NOMO-1 treated with DMSO at 0.1 percent for 48 hours (cell line): Measurements from ENCODE around the gene PNMA5.

Experiments
- DNase-seq: peaks from one replicate; lab custom pipeline; 2025; ENCODE audit not compliant: unreplicated experiment; lab: John Stamatoyannopoulos, UW

Gene PNMA5

DNA sequence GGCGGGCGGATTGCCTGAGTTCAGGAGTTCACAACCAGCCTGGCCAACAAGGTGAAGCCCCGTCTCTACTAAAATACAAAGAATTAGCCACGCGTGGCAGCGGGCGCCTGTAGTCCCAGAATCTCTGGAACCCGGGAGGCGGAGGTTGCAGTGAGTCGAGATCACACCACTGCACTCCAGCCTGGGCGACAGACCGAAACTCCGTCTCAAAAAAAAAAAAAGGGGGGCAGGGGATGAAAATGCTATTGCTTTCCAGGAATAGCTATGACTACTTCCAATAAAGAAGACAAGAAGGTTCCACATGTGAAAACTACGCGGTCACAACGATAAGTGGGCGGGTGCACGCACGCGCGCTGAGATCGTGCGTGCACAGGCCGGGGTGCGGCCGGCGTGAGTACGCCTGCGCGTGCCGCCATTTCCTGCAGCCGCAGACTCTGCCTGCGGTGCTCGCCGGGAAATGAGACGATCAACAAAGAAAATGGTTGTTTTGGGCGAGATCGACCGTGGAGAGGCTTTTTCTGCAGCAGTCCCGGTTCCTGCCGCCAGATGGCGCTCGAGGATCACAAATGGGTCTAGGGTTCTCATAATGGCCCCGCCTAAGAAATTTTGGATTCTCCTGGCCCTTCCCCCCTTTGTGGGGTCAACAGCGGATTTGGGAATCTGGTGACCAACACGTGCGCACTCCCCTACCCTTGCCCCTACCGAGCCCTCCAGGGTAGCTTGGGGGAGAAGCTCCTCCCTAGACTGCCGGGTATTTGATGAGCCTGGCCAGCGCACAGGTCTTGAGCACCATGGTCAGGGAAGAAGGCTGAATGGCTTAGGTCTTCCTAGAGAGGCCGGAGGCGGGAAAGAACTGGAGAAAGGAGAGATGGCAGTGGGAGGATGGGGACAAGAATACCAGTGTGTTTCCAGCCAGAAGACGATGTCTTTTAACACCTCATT is 35.1 kb downstream of the PNMA5 start:
- peak; percentile 80 for DNase-seq

DNA sequence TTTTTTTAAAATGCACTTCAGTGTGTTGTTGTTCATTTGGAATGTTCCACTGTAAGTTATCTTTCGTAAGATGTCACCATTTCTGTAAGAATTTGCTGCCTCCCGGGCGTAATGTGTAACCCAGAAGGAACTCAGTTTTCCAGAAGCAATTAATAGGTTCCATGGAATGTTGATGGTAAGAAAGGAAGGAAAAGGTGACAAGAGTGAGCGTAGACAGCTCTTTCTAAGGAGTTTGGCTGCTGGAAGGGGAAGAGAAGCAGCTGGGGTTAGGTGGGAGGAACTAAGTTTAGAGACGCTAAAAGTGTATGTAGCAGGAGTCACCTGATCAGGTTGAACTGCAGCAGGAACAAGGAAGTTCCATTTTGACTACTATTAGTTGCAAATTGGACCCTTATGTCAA is 35.9 kb downstream of the PNMA5 start:
- DNase-seq = peak; percentile 50

DNA sequence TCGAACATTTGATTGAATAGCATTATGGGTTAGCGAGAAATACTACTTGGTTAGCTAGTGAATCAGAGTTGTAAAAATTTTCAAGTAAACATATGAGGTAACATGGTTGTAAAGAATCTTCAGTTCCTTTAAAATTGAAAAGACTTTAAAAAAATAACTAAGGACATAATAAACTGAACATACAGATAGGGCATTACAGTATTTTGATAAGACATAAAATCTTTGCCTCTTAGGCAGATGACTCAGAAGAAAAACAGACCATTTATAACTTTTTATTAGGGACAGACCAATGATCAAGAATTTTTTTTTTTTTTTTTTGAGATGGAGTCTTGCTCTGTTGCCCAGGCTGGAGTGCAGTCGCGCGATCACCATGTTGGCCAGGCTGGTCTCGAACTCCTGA is 43.1 kb downstream of the PNMA5 start:
- DNase-seq = no peak

DNA sequence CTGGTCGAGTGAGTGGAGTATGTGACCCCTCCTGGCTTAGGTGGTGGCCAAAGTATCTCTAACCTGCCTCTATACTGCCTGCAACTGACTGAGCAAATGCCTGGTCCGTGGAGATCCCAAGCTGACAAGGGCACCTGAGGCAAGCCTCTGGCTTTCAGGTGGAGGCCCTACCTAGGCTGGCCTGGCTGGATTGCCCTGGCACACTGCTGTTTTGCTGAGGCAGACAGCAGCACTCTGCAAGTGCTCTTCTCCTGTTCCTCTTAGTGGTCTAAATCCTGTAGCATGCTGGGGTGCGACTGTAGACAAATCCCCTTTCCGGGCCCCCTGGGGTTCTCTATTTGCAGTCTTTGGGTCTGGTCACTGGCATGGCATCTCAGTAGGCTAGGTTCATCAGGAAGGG is 44.8 kb downstream of the PNMA5 start:
- DNase-seq = no peak

DNA sequence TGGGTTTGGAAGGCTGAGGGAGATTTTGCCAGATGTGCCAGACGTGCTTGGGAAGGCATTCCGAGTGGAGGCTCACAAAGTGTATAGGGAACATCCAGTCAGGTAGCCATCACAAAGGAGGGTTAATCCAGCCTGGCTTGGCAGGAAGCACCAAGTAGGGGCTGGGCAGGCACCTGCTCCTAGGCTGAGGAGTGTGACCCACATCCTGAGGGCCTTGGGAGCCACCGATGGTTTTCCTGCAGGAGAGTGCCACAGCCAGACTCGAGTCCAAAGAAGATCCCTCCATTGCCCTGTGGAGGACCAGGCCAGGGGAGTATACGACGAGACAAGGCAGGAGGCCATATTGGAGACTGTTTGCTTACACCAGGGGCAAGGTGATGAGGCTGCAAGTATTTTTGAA is 47.2 kb downstream of the PNMA5 start:
- DNase-seq = no peak

DNA sequence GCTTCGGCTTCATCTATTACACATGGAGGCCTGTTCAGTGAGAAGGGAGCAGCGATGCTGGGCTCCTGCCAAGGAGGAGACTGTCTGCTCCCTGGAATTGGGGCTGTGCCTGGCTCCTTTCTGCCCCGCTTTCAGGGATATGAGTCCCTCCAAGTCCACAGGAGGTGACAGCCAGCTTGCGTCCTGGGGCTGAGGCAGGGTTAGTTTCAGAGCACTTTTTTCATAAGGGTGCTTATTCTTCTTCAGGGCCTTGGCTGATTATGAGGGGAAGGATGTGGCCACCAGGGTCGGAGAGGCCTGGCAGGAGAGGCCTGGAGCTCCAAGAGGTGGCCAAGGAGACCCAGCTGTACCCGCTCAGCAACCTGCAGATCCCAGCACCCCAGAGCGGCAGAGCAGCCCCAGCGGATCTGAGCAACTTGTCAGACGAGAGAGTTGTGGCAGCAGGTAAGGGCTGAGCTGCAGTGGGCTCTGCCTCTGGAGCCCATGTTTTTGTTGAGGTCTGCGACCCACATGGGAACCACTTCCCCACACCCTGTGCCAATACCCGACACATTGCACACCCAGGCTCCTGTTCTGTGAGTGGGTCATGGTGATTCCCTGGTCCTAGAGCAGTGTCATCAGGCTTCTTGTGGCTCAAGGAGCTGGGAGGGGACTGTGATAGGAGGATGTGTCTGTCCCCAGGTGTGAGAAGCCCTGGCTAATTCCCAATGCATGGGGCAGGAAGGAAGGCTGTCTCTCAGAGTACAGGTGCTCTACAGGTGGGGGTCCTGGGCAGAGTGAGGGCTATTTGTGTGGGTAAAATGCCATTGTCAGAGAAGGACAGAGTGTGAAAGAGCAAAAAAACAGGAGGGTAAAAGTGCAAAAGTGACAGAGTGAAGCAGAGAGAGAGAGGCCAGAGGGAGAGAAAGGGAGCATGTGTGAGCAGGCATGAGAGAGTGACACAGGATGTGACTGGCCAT is 48.6 kb downstream of the PNMA5 start:
- no peak for DNase-seq

DNA sequence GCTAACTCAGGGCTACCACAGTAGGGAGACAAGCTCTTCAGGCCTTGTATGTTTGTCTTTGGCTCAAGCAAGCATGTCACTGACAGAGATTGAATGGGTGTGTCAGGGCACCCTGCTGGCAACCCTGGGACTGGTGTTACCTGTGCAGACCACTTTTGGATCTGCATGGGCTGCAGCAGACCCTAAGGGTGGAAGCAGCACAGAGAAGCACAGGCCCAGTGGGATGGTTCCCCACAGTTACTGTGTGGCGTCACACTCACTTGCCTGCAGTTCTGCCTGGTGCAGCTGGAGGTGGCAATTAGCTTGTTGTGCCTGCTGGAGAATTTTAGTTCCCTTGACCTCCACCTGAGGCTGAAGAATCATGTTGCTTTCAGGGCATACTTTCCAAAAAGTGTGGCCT is 50.1 kb downstream of the PNMA5 start:
- no peak for DNase-seq

DNA sequence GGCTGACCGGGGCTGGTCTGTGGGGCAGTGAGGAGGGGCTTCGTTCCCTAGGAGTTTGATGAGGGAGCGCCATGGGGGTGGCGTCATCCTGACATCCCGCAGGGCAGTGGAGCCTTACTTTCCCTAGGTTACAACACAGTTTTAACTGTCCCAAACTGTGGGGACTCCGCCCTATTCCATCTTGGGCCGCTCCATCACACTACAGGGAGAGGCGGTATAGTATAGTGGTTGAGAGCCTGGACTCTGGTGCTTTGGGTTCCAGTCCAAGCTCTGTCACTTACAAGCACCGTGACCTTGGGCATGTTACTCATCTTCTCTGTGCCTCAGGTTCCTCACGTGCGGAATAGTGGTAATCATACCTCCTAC is 51.9 kb downstream of the PNMA5 start:
- no peak for DNase-seq

DNA sequence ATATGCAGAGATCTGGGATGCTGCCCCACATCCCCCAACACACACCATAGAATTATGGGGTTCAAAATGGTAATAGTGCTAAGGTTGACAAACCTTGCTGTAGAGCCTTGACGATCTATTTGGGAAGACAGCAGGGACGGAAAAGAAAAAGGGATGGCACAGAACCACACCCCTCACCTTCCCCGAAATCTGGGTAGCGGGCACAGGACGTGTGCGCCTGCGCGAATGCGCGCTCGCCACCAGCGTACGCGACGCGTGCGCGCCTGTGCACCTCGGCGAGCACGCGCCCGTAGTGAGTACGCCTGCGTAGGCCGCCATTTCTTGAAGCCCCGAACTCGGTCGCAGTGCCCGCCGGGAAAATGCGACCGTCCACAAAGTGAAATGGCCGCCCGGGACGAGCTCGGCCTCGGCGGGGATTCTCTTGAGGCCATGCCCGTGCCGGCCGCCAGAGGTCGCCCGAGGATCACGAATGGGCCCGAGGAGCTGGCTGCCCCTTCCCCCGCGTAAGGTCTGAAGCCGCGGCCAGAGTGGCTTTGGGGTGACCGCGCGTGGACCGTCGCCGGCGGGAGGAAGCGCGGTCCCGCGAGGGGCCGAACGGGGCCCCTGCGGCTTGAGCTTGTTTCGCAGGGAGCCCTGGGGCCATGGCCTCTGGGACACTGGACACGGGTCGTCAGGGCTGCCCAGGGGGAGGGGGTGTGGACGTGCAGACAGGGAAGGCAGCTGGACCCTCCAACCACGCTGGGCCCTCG is 52.4 kb downstream of the PNMA5 start:
- DNase-seq = peak; percentile 82
